Right renal pelvis (tissue), 4 donors: ENCODE measurements around the gene WBP4. TPM values are rescaled to one million over a fixed set of nuclear protein-coding genes. Genes with fewer than 3 reads are reported as not detected.
"Not testable (repeated sequence)": the region's sequence is repeated elsewhere in the genome, so short reads cannot be mapped to it uniquely, and the experiment has no call there.

Experiments
- DNase-seq, 4 donors: peaks; one replicate each; pipeline ENCODE4 v3.0.0-alpha.2; 2013; ENCODE audit warnings: low read depth in 4 of 4, low spot score in 3 of 4, missing footprints in 1 of 4
- polyA plus RNA-seq, 4 donors: library from polyadenylated mRNA; unstranded; fragments of 120-200 nt; gene quantifications; one replicate each; pipeline ENCODE4 v1.2.1, GENCODE V29; 2013; ENCODE audit not compliant: insufficient read length in 4 of 4

WBP4 gene, protein sequence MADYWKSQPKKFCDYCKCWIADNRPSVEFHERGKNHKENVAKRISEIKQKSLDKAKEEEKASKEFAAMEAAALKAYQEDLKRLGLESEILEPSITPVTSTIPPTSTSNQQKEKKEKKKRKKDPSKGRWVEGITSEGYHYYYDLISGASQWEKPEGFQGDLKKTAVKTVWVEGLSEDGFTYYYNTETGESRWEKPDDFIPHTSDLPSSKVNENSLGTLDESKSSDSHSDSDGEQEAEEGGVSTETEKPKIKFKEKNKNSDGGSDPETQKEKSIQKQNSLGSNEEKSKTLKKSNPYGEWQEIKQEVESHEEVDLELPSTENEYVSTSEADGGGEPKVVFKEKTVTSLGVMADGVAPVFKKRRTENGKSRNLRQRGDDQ
- polyA plus RNA-seq, result 10 to 100 TPM; 21.2 to 26.1 (median 24.7) TPM

- peak; percentile 94 to 99 (median 96) for DNase-seq
Observed at GRCh38 chr13:41061075-41061913, at the start of gene WBP4. TSS of gene WBP4 (plus strand) at chr13:41061509. CDS start at chr13:41061674, 165 bp downstream.

- DNase-seq, result no peak
Observed at GRCh38 chr13:41012536-41012935, 48.8 kb upstream of the WBP4 start.

- DNase-seq, result no peak
Observed at GRCh38 chr13:41013835-41014234, 47.5 kb upstream of the WBP4 start.

- no peak for DNase-seq
Observed at GRCh38 chr13:41015920-41016319, 45.4 kb upstream of the WBP4 start.

DNA sequence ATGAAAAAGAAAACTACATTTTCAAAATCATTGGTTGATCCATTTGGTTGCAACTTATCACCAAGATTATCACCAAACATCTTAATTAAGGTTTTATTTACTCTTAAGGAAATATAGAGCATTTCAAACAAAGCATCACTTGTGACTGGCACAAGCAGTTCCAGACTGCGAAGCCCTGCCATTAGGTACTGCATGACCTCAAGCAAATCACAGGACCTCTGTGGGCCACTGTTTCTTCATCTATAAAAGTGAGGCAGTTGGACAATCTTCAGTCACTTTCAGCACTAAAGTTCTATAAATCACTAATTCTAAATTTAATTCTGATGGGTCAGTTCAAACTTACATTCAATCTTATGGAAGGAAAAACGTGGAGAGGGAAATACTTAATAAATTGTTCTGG, 44.1 kb upstream of the WBP4 start:
- no peak for DNase-seq

DNA sequence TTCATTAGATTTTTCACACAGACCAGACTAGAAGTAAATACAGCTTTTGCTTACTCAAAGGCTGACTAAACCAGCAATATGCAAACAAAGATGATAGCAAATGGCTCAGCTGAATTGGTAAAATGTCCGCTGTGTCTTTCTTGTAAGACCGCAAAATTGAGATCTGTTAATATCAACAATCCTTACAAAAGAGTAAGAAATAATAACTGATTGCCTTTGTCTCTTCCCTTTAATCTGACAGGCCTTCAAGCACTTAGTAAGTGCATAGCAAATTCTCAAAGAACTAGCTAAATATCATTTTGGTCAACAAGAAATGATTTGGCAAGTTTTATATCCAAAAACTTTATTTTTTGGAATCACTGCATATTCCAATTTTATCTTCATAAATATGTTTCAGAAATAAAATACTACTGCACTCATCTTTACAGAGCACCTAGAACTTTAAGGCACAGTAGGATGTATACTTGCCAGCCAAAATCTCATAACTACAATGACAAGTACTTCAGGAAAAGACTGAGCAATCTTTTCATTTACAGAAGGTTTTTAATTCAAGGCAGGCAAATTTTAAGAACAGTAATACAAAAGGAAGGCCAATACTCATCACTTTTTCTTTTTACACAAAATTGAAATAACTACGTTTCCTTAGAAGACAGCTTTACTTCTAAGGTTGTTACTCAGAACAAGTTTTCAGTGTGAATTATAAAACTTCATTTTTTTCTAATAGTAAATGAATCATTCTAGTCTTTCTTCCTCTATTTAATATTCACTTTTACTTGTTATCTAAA, 43.3 kb upstream of the WBP4 start:
- DNase-seq, result no peak

GRCh38 chr13:41018602-41018948, 42.7 kb upstream of the WBP4 start:
- DNase-seq, result no peak

GRCh38 chr13:41019011-41019487, 42.3 kb upstream of the WBP4 start, which contains the start of gene ELF1:
TSS of gene ELF1 (minus strand) at chr13:41019316. CDS start at chr13:40982054, 37,262 bp downstream.
- DNase-seq, result peak; percentile 33 to 42 (median 36)

GRCh38 chr13:41019578-41020347, 41.5 kb upstream of the WBP4 start:
- peak in 2 of 4 donors; percentile 22 to 29 for DNase-seq

GRCh38 chr13:41025518-41025917, 35.8 kb upstream of the WBP4 start:
- no peak for DNase-seq

GRCh38 chr13:41026788-41027187, 34.5 kb upstream of the WBP4 start:
- no peak for DNase-seq

DNA sequence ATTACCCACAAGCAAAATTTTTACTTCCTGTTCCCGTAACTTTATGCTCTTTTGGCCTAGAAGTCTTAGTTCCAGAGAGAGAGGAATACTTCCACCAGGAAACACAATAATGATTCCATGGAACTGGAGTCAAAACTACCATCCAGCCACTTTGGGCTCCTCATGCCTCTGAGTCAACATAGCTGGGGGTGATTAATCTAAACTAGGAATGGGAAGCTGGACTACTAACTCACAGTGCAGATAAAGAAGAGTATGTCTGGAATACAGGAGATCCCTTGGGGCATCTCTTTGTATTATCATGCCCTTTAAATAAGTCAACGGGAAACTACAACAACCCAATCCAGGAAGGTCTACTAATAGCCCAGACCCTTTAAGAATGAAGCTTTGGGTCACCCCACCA, 33.3 kb upstream of the WBP4 start:
- DNase-seq, result no peak

- no peak for DNase-seq
Observed at GRCh38 chr13:41029629-41030028, 31.7 kb upstream of the WBP4 start.

DNA sequence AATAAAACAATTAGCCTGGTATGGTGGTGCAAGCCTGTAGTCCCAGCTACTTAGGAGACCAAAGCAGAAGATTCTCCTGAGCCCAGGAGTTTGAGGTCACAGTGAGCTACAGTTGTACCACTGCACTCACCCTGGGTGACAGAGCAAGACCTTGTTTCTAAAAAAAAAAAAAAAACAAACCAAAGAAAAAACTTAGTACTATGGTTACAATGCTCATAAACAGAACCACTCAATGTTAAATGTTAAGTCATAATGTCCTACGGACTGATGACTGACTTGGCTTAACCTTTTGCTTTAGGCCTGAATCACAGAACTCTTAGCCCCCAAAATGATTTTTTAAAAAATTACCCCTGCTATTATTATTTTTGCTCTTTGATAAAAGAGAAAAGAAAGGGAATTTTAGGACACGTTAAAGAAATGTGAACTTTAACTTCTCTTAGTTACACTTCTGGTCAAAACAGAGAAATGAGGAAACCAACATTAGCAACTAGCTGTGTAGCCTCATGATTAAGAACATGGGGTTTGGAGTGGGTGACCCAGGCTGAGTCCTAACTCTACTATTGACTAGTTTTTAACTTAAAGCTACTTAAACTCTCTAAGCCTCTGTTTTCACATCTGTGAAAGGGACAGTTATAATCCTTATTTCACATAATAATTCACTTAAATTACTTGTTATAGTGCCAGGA, 28.5 kb upstream of the WBP4 start:
- no peak for DNase-seq

DNA sequence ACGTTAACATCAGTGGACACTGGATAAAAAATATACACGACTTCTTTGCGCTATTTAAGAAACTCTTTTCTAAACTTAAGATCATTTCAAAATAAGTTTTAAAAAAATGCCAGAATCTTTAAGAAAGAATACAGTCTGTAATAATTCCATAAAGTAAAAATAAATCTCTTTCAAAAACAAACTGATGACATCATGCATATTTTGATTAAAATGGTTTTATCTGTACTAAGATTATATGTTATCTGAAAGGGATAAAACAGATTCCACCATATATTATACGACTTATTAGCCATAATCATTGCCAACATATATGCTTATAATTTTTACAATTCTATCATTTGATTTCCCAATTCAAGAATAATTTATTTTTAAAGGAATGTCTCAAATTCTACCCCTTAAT, 26.9 kb upstream of the WBP4 start:
- DNase-seq, result no peak

- DNase-seq, result no peak
Observed at GRCh38 chr13:41034881-41035280, 26.4 kb upstream of the WBP4 start.

- not testable (repeated sequence) for DNase-seq
Observed at GRCh38 chr13:41036557-41036956, 24.8 kb upstream of the WBP4 start.

DNA sequence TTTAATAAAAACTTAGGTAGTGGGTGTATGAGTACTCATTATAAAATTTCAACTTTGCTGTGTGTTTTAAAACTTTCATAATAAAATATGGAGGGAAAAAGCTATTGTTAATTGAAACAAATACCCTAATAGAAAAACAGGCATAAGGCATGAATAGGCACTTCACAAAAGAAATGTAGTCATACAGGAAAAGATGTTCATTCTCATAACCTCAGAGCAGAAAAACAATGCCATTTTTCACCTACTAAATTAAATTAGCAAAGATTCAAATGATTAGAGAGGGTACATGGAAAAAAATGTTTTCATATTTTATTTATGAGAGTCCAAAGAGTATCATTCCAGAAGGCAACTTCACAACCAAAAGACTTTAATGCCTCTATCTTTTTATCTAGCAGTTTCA, 21.6 kb upstream of the WBP4 start:
- DNase-seq, result no peak

DNA sequence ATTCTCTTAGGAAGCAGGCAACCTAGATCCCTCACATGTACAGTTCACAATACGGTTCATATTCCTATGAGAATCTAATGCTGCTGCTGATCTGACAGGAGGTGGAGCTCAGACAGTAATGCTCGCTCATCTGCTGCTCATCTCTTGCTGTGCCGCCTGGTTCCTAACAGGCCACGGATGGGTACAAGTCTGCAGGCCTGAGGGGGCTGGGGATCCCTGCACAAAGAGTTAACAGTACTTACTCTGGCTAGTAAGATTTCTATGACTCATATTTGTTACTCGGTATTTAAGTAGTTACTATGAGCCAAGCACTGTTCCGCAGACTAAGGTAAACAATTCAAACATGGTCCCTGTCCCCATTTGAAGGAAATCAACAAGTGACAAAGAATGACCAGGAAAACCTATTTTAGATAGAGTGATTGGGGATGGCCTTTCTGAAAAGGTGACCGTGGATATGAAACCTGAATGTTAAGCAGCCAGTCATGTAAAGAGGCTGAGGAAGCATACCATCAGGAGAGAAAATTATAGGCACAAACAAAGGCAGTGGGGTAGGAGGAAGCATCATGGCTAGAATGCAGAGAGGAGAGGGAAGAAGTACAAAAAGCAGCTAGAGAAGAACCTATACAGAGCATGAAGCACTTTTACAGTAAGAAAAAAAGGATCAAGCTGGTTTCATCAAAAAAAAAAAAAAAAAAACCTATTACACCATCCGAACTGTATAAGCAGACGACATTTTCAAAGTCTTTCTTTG, 20.6 kb upstream of the WBP4 start:
- DNase-seq, result no peak
